ENCODE measurements around the gene RASSF3.

The RASSF3 gene

GRCh38 chr12:64691795-64692583 lies 81.7 kb downstream of the RASSF3 start:
- TF ChIP-seq CTCF (IDR thresholded peaks at IDR 0.05; ENCODE audit: insufficient read depth, low read length, missing control alignments) = no peak
- no peak for DNase-seq (ENCODE audit: low read depth, low spot score)
- CTCF ChIA-PET = interaction anchor here (2.4 to 17.0 kb wide), 2 partner anchors 12 to 144 kb away, joined by 6 to 481 read pairs; no protein-coding TSS in a partner anchor
- no peak overlapping the region for H3K4me3 ChIP-seq (ENCODE audit: low read depth, low read length)
- POLR2A ChIA-PET = no interaction called here

GRCh38 chr12:64694130-64695040 lies 84.1 kb downstream of the RASSF3 start:
- no peak overlapping the region for H3K4me3 ChIP-seq (ENCODE audit: low read depth, low read length)
- CTCF ChIA-PET = interaction anchor here (0.8 to 17.0 kb wide), 11 partner anchors 10 to 209 kb away, joined by 3 to 481 read pairs (median 4); partner anchors contain the start of gene RASSF3
- no peak for TF ChIP-seq CTCF (IDR thresholded peaks at IDR 0.05; ENCODE audit: insufficient read depth, low read length, missing control alignments)
- POLR2A ChIA-PET = no interaction called here
- DNase-seq (ENCODE audit: low read depth, low spot score) = no peak

- no peak for TF ChIP-seq CTCF (IDR thresholded peaks at IDR 0.05; ENCODE audit: insufficient read depth, low read length, missing control alignments)
- DNase-seq (ENCODE audit: low read depth, low spot score) = no peak
- CTCF ChIA-PET = interaction anchor here (1.0 to 17.0 kb wide), 12 partner anchors 11 to 238 kb away, joined by 3 to 481 read pairs (median 6); partner anchors contain the start of gene RASSF3
- no peak overlapping the region for H3K4me3 ChIP-seq (ENCODE audit: low read depth, low read length)
- POLR2A ChIA-PET = interaction anchor here (0.8 kb wide), 1 partner anchor 86 kb away, joined by 3 read pairs; the partner anchor contains the start of gene RASSF3
Observed at GRCh38 chr12:64695550-64695949, 85.3 kb downstream of the RASSF3 start.

- TF ChIP-seq CTCF (IDR thresholded peaks at IDR 0.05; ENCODE audit: insufficient read depth, low read length, missing control alignments) = no peak
- ChIA-PET CTCF (interaction anchor here (1.0 to 17.0 kb wide), 30 partner anchors 8 to 239 kb away, joined by 3 to 481 read pairs (median 8); partner anchors contain the start of gene RASSF3), POLR2A (no interaction called here)
- no peak for DNase-seq (ENCODE audit: low read depth, low spot score)
- no peak overlapping the region for H3K4me3 ChIP-seq (ENCODE audit: low read depth, low read length)
Observed at GRCh38 chr12:64696080-64696741, 85.9 kb downstream of the RASSF3 start.

- CTCF ChIA-PET = interaction anchor here (1.3 to 17.0 kb wide), 3 partner anchors 110 to 246 kb away, joined by 4 to 481 read pairs (median 4); no protein-coding TSS in a partner anchor
Observed at GRCh38 chr12:64699504-64700115, 89.3 kb downstream of the RASSF3 start.

More at GRCh38 chr12:64699504-64700115, 89.3 kb downstream of the RASSF3 start:
- DNase-seq (ENCODE audit: low read depth, low spot score) = no peak
- no peak for TF ChIP-seq CTCF (IDR thresholded peaks at IDR 0.05; ENCODE audit: insufficient read depth, low read length, missing control alignments)
- POLR2A ChIA-PET = no interaction called here
- no peak overlapping the region for H3K4me3 ChIP-seq (ENCODE audit: low read depth, low read length)

All from AG04449 (cell line).